ENCODE results near the gene SERPINA5. TPM values are rescaled to one million over a fixed set of nuclear protein-coding genes. Genes with fewer than 3 reads are reported as not detected.

The SERPINA5 gene
- total RNA-seq, 2 experiments from 2014 or later = not detected

- no peaks in the 10 kb centered on the region for H3K36me3 Mint-ChIP-seq (ENCODE audit: low read depth)
- ChIA-PET POLR2A (no interaction called here), CTCF (interaction anchor here (0.5 to 0.7 kb wide), 2 partner anchors 29 to 169 kb away, joined by 3 to 5 read pairs; no protein-coding TSS in a partner anchor)
- no peak overlapping the region for H3K4me3 Mint-ChIP-seq
- no peak for TF ChIP-seq CTCF (IDR thresholded peaks at IDR 0.05)
- peaks cover 9% of the 10 kb centered on the region for H3K9me3 Mint-ChIP-seq
- H3K4me1 Mint-ChIP-seq (ENCODE audit: low read depth) = no peaks in the 10 kb centered on the region
- no peaks in the 10 kb centered on the region for H3K27me3 Mint-ChIP-seq
- no peak overlapping the region for H3K27ac Mint-ChIP-seq
- DNase-seq (no peak), ATAC-seq (no peak)
- intact Hi-C loops (cut with micrococcal nuclease) = no loop called here
These were observed 31.6 kb downstream of the SERPINA5 start for GRCh38 chr14:94612580-94613554.

GRCh38 chr14:94613720-94614644, 32.8 kb downstream of the SERPINA5 start:
- H3K9me3 Mint-ChIP-seq = peaks cover 14% of the 10 kb centered on the region
- no peak for DNase-seq
- intact Hi-C loops (cut with micrococcal nuclease) = no loop called here
- TF ChIP-seq CTCF (IDR thresholded peaks at IDR 0.05) = no peak
- no peaks in the 10 kb centered on the region for H3K36me3 Mint-ChIP-seq (ENCODE audit: low read depth)
- H3K27ac Mint-ChIP-seq = no peak overlapping the region
- ChIA-PET POLR2A (no interaction called here), CTCF (no interaction called here)
- no peaks in the 10 kb centered on the region for H3K4me1 Mint-ChIP-seq (ENCODE audit: low read depth)
- ATAC-seq = no peak
- H3K27me3 Mint-ChIP-seq = no peaks in the 10 kb centered on the region
- H3K4me3 Mint-ChIP-seq = no peak overlapping the region

GRCh38 chr14:94614802-94615201, 33.6 kb downstream of the SERPINA5 start:
- DNase-seq (no peak), ATAC-seq (no peak)
- Mint-ChIP-seq H3K4me1 (ENCODE audit: low read depth) (no peaks in the 10 kb centered on the region), H3K27me3 (no peaks in the 10 kb centered on the region), H3K4me3 (no peak overlapping the region), H3K9me3 (peaks cover 17% of the 10 kb centered on the region), H3K27ac (no peak overlapping the region), H3K36me3 (ENCODE audit: low read depth) (no peaks in the 10 kb centered on the region)
- CTCF ChIA-PET = no interaction called here
- intact Hi-C loops (cut with micrococcal nuclease) = no loop called here
- POLR2A ChIA-PET = no interaction called here
- TF ChIP-seq CTCF (IDR thresholded peaks at IDR 0.05) = no peak

- DNase-seq (no peak), ATAC-seq (no peak)
- Mint-ChIP-seq H3K9me3 (peaks cover 17% of the 10 kb centered on the region), H3K4me1 (ENCODE audit: low read depth) (no peaks in the 10 kb centered on the region), H3K36me3 (ENCODE audit: low read depth) (no peaks in the 10 kb centered on the region), H3K27me3 (no peaks in the 10 kb centered on the region), H3K27ac (no peak overlapping the region), H3K4me3 (no peak overlapping the region)
- CTCF ChIA-PET = no interaction called here
- intact Hi-C loops (cut with micrococcal nuclease) = no loop called here
- no peak for TF ChIP-seq CTCF (IDR thresholded peaks at IDR 0.05)
- POLR2A ChIA-PET = no interaction called here
These were observed 34.0 kb downstream of the SERPINA5 start for GRCh38 chr14:94615254-94615653.

Measured in activated CD8-positive, alpha-beta T cell treated with anti-CD3 and anti-CD28 coated beads for 36 hours (primary cell).